HCT116 (cell line): ENCODE measurements around the gene CHCHD3.

Source experiments
- CBX3 ChIP-seq: IDR thresholded peaks from 2 replicates; pipeline ENCODE4 v1.6.1; 2012; ENCODE audit warnings: low read depth
- CEBPB ChIP-seq: IDR thresholded peaks from 2 replicates; pipeline ENCODE4 v1.6.1; 2012; ENCODE audit warnings: low read depth
- EZH2 ChIP-seq: fragments of 200-600 bp; sonication (generic); IDR thresholded peaks from 2 replicates; pipeline ENCODE4 v1.6.1; 2017; ENCODE audit warnings: antibody characterized with exemption, mixed run types
- EZH2phosphoT487 ChIP-seq: fragments of 200-600 bp; IDR thresholded peaks from 2 replicates; pipeline ENCODE4 v1.6.1; 2018; ENCODE audit warnings: antibody characterized with exemption, borderline replicate concordance
- POLR2A ChIP-seq: IDR thresholded peaks from 2 replicates; pipeline ENCODE4 v1.7.0; 2011; ENCODE audit warnings: borderline replicate concordance; ENCODE audit not compliant: insufficient read depth, insufficient read length; ENCODE audit errors: extremely low read depth
- POLR2AphosphoS5 ChIP-seq: IDR thresholded peaks from 2 replicates; pipeline ENCODE4 v1.6.1; 2011; ENCODE audit warnings: mild to moderate bottlenecking, low read depth, low read length, moderate library complexity
- SP1 ChIP-seq: IDR thresholded peaks from 2 replicates; pipeline ENCODE4 v1.6.1; 2012; ENCODE audit warnings: low read depth
- YY1 ChIP-seq: IDR thresholded peaks from 2 replicates; pipeline ENCODE4 v1.6.1; 2011; ENCODE audit warnings: low read length, low read depth, moderate library complexity, mild to moderate bottlenecking; ENCODE audit not compliant: insufficient replicate concordance; ENCODE audit errors: extremely low read depth
- TF ChIP-seq, protein P1 (sequence below), 3 experiments: fragments of 200-600 bp in 1 of 3; sonication (generic) in 1 of 3; IDR thresholded peaks in 2 of 3; conservative IDR thresholded peaks in 1 of 3; 2 replicates each; pipeline ENCODE4 v1.5.1; 2012 to 2017; ENCODE audit warnings: low read depth in 2 of 3, low read length in 2 of 3, antibody characterized with exemption in 1 of 3, borderline replicate concordance in 1 of 3, control low read depth in 1 of 3, mild to moderate bottlenecking in 1 of 3, mixed read lengths in 1 of 3, mixed run types in 1 of 3, moderate library complexity in 1 of 3; ENCODE audit not compliant: insufficient read depth in 1 of 3
- TF ChIP-seq, protein P2 (sequence below): IDR thresholded peaks from 2 replicates; pipeline ENCODE4 v1.6.1; 2012
- TF ChIP-seq, protein P3 (sequence below): IDR thresholded peaks from 2 replicates; pipeline ENCODE4 v1.6.1; 2012; ENCODE audit warnings: low read depth

DNA sequence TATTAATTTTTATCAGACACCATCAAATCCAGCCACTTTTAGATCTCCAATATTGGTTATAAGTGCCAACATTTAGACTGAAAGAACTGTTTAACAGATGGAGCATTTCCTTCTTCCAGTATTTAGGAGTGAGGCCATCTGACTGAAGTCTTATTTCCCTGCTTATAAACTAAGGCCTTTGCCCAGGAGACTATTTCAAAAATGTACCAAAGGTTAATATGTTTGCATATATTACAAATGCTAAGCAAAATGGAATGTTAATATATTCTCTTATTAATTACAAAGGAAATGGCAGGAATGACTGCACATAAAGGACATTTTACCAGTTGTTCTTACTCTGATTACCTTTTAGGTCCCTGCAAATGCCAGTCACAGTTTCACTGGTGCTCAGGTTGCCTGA lies 266.8 kb downstream of the CHCHD3 start:
- TF ChIP-seq, protein P1, sequence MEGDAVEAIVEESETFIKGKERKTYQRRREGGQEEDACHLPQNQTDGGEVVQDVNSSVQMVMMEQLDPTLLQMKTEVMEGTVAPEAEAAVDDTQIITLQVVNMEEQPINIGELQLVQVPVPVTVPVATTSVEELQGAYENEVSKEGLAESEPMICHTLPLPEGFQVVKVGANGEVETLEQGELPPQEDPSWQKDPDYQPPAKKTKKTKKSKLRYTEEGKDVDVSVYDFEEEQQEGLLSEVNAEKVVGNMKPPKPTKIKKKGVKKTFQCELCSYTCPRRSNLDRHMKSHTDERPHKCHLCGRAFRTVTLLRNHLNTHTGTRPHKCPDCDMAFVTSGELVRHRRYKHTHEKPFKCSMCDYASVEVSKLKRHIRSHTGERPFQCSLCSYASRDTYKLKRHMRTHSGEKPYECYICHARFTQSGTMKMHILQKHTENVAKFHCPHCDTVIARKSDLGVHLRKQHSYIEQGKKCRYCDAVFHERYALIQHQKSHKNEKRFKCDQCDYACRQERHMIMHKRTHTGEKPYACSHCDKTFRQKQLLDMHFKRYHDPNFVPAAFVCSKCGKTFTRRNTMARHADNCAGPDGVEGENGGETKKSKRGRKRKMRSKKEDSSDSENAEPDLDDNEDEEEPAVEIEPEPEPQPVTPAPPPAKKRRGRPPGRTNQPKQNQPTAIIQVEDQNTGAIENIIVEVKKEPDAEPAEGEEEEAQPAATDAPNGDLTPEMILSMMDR (IDR thresholded peaks at IDR 0.05 in 2 of 3, conservative IDR thresholded peaks at IDR 0.05 in 1 of 3; ENCODE audit: borderline replicate concordance in 1 of 3, insufficient read depth in 1 of 3, low read depth in 2 of 3, low read length in 2 of 3), result no peak
- TF ChIP-seq EZH2 (no peak), CBX3 (no peak), POLR2A (no peak), SP1 (no peak), EZH2phosphoT487 (no peak), YY1 (no peak), CEBPB (no peak), POLR2AphosphoS5 (no peak)
- TF ChIP-seq, protein P2, sequence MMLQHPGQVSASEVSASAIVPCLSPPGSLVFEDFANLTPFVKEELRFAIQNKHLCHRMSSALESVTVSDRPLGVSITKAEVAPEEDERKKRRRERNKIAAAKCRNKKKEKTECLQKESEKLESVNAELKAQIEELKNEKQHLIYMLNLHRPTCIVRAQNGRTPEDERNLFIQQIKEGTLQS, result no peak
- TF ChIP-seq, protein P3, sequence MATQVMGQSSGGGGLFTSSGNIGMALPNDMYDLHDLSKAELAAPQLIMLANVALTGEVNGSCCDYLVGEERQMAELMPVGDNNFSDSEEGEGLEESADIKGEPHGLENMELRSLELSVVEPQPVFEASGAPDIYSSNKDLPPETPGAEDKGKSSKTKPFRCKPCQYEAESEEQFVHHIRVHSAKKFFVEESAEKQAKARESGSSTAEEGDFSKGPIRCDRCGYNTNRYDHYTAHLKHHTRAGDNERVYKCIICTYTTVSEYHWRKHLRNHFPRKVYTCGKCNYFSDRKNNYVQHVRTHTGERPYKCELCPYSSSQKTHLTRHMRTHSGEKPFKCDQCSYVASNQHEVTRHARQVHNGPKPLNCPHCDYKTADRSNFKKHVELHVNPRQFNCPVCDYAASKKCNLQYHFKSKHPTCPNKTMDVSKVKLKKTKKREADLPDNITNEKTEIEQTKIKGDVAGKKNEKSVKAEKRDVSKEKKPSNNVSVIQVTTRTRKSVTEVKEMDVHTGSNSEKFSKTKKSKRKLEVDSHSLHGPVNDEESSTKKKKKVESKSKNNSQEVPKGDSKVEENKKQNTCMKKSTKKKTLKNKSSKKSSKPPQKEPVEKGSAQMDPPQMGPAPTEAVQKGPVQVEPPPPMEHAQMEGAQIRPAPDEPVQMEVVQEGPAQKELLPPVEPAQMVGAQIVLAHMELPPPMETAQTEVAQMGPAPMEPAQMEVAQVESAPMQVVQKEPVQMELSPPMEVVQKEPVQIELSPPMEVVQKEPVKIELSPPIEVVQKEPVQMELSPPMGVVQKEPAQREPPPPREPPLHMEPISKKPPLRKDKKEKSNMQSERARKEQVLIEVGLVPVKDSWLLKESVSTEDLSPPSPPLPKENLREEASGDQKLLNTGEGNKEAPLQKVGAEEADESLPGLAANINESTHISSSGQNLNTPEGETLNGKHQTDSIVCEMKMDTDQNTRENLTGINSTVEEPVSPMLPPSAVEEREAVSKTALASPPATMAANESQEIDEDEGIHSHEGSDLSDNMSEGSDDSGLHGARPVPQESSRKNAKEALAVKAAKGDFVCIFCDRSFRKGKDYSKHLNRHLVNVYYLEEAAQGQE, result no peak
